Nephron progenitor cell (in vitro differentiated cells): ENCODE results near the gene PAX8.
A peak's percentile ranks its signal among the peaks of the same experiment; 100 is the strongest.
"Not testable (repeated sequence)": the region's sequence is repeated elsewhere in the genome, so short reads cannot be mapped to it uniquely, and the experiment has no call there.

ENCODE experiments used
- DNase-seq: peaks from one replicate; pipeline ENCODE4 v3.0.0; 2021
- H3K27ac Mint-ChIP-seq: 2 replicates; pipeline ENCODE4 v1.8.0; 2021; ENCODE audit warnings: mild to moderate bottlenecking, moderate library complexity, mixed read lengths
- H3K27me3 Mint-ChIP-seq: 2 replicates; pipeline ENCODE4 v1.8.0; 2021; ENCODE audit warnings: mild to moderate bottlenecking, low read depth, mixed read lengths; ENCODE audit not compliant: poor library complexity
- H3K36me3 Mint-ChIP-seq: 2 replicates; pipeline ENCODE4 v1.8.0; 2021; ENCODE audit warnings: low read depth, mixed read lengths
- H3K4me1 Mint-ChIP-seq: 2 replicates; pipeline ENCODE4 v1.8.0; 2021; ENCODE audit warnings: mixed read lengths
- H3K4me3 Mint-ChIP-seq: 2 replicates; pipeline ENCODE4 v1.8.0; 2021; ENCODE audit warnings: mild to moderate bottlenecking, moderate library complexity, mixed read lengths
- H3K9me3 Mint-ChIP-seq: 2 replicates; pipeline ENCODE4 v1.8.0; 2021; ENCODE audit warnings: mild to moderate bottlenecking, moderate library complexity, mixed read lengths
- TF ChIP-seq, protein P1 (sequence below): fragments of 200-600 bp; sonication (generic); IDR thresholded peaks from 2 replicates; pipeline ENCODE4 v1.5.0; 2021; ENCODE audit warnings: antibody characterized with exemption

PAX8 gene

DNA sequence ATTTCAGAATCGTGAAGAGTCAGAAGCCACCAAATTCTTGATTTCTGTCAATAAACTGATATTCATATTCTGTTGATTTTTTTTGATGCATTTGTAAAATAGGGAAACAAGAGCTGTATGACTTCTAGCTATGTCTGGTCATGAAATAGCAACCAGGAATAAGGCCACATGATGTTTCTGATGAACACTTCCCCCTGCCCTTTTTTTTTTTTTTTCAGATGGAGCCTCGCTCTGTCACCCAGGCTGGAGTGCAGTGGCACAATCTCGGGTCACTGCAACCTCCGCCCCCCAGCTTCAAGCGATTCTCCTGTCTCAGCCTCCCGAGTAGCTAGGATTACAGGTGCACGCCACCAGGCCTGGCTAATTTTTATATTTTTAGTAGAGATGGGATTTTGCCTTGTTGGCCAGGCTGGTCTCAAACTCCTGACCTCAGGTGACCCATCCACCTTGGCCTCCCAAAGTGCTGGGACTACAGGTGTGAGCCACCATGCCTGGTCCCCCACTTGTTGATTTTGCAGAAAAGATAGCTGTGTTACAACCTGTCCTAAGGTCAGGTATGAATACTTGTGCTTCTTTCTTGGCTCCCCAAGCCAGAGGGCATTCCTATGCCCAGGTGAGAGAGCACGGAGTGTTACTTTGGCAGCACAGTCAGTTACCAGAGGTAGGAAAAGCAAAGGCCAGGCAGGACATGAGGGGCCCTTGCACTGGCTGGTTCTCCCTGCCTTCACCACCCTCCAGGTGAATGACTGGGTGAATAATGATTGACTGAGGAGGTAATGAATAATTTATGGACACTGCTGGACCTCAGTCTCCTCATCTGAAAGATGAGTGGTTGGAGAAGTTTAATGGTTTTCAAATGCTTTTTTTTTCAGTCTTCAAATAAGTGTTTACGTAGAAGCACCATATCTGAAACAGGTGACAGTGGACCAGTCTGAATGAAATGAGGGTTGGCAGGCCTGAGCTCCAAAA, 39.6 kb downstream of the PAX8 start:
- Mint-ChIP-seq H3K36me3 (peaks cover 91% of the 10 kb centered on the region), H3K4me3 (no peak overlapping the region), H3K27me3 (peaks cover 11% of the 10 kb centered on the region), H3K4me1 (peaks cover 50% of the 10 kb centered on the region), H3K27ac (no peak overlapping the region), H3K9me3 (peaks cover 5% of the 10 kb centered on the region)
- DNase-seq = no peak
- TF ChIP-seq, protein P1, sequence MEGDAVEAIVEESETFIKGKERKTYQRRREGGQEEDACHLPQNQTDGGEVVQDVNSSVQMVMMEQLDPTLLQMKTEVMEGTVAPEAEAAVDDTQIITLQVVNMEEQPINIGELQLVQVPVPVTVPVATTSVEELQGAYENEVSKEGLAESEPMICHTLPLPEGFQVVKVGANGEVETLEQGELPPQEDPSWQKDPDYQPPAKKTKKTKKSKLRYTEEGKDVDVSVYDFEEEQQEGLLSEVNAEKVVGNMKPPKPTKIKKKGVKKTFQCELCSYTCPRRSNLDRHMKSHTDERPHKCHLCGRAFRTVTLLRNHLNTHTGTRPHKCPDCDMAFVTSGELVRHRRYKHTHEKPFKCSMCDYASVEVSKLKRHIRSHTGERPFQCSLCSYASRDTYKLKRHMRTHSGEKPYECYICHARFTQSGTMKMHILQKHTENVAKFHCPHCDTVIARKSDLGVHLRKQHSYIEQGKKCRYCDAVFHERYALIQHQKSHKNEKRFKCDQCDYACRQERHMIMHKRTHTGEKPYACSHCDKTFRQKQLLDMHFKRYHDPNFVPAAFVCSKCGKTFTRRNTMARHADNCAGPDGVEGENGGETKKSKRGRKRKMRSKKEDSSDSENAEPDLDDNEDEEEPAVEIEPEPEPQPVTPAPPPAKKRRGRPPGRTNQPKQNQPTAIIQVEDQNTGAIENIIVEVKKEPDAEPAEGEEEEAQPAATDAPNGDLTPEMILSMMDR = no peak

DNA sequence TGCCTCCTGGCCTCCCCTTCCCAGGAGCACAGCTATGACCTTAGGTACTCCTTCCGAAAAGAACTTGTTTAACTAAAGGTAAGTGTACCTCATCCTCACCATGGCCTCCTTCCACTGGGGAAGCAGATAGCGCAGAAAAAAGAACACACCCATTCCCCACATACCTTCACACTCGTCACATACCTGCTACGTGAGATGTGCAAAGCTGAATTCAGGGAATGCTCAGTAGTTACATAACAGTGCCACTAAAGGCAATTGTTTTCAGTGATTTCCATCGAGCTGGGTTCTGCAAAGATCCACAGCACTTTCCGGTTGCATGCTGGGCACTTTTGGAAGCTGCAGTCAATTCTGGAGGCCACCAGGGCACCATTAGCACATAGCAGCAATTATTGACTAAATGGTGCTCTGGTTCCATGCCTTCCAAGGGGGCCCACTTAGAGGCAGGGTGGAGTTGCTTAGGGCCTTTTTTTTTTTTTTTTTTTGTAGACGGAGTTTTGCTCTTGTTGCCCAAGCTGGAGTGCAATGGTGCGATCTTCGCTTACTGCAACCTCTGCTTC, 41.0 kb downstream of the PAX8 start:
- Mint-ChIP-seq H3K27me3 (peaks cover 6% of the 10 kb centered on the region), H3K27ac (peak overlapping the region; percentile 92), H3K4me1 (peaks cover 50% of the 10 kb centered on the region), H3K36me3 (peaks cover 91% of the 10 kb centered on the region), H3K9me3 (peaks cover 5% of the 10 kb centered on the region), H3K4me3 (no peak overlapping the region)
- no peak for DNase-seq
- TF ChIP-seq, protein P1 = no peak

DNA sequence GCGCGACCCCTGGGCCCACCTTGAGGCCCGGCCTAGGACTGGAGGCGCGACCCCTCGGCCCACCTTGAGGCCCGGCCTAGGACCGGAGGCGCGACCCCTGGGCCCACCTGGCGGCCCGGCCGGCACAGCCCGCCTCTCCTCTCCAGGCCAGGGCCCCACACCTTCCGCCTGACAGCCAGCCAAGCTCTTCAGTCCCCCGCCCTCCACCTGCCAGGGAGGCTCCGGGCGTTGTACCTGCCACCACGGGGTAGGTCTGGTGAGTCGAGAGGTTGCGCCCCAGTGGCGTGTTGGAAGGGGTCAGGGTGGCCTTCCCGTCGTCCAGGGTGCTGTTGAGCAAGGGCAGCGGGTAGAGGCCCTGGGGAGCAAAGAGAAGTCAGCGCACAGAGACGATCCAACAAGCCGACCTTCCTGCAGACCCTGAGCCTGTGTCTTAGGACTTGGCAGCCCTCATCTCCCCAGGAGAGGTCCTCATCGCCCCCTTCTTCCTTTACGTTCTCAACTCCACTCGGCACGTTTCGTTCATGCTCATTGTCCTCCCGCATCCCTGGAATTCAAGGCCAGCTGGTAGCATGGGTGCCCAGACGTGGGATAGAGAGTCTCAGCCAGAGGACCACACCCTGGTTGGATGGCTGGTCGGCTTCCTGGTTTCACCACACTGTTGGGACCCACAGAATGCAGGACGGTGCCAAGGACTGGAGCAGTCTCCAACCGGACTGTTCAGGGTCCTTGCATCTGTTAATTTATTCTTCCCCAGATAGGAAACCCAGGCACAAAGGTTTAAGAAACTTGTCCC, 42.2 kb downstream of the PAX8 start:
- Mint-ChIP-seq H3K27ac (peak overlapping the region; percentile 92), H3K4me3 (no peak overlapping the region), H3K27me3 (peaks cover 6% of the 10 kb centered on the region), H3K36me3 (peaks cover 89% of the 10 kb centered on the region), H3K9me3 (peaks cover 5% of the 10 kb centered on the region), H3K4me1 (peaks cover 55% of the 10 kb centered on the region)
- TF ChIP-seq, protein P1 = no peak
- no peak for DNase-seq

DNA sequence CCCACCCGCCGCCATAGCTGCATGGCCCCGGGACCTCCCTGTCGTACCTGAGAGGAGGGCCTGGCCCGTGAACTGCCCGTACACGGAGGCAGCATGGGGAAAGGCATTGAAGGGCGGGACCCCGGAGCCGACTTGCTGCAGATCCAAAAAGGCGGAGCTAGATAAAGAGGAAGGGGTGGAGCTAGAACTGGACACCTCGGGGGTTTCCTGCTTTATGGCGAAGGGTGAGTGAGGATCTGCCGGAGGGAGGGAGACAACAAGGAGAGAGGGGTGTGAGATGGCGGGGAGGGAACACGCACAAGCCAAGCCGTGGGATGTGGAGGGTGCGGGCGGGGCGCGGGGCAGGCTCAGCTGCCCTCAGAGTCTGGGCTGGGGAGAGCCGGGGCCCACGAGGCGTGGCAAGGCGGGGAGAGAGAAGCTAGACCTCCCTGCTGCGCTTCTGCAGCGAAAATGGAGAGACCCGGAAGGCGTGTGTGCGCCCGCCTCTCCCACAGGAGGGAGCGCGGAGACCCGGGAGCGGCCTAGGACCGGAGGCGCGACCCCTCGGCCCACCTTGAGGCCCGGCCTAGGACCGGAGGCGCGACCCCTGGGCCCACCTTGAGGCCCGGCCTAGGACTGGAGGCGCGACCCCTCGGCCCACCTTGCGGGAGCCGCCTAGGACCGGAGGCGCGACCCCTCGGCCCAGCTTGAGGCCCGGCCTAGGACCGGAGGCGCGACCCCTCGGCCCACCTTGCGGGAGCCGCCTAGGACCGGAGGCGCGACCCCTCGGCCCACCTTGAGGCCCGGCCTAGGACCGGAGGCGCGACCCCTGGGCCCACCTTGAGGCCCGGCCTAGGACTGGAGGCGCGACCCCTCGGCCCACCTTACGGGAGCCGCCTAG, 43.1 kb downstream of the PAX8 start:
- Mint-ChIP-seq H3K4me1 (peaks cover 58% of the 10 kb centered on the region), H3K27ac (peak overlapping the region; percentile 75), H3K36me3 (peaks cover 89% of the 10 kb centered on the region)
- not testable (repeated sequence) for H3K27me3 Mint-ChIP-seq, H3K9me3 Mint-ChIP-seq, DNase-seq, H3K4me3 Mint-ChIP-seq

DNA sequence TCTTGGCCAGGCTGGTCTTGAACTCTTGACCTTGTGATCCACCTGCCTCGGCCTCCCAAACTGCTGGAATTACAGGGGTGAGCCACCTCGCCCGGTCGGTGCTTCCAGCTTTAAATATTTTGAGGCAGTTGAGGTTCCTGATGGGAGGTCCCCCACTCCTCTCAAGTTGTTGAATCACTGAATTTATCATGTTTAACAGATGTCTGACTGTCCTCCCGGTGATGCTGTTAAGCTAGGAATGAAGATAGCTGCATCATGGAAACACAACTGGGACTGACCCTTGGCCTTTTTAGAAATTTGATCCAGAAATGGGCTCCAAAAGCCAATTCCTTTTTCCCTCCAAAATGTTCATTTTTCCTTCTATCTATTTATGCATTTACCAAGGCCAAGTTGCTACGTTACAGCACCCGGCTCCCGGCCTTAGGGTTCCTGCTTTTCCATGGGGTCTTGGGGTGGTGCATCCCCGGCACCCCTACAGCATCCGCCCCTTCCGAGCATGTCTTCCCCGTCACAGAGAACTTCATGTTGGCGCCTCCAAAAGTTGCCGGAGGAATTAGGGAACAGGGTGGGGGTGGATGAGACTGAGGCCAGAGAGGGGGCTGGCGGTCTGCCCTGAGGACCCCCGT, 43.9 kb downstream of the PAX8 start:
- no peak overlapping the region for H3K4me3 Mint-ChIP-seq
- TF ChIP-seq, protein P1 = no peak

More for the DNA sequence above, 43.9 kb downstream of the PAX8 start:
- Mint-ChIP-seq H3K27me3 (peaks cover 1% of the 10 kb centered on the region), H3K9me3 (peaks cover 5% of the 10 kb centered on the region), H3K4me1 (peaks cover 60% of the 10 kb centered on the region), H3K36me3 (peaks cover 89% of the 10 kb centered on the region), H3K27ac (peak overlapping the region; percentile 89)
- no peak for DNase-seq
